HepG2 (cell line): ENCODE data around the gene SIAH1. TPM values are rescaled to one million over a fixed set of nuclear protein-coding genes. Genes with fewer than 3 reads are reported as not detected.

Experiments
- ATAC-seq: fragments of 200-7000 bp; cut with Tn5 transposase; 3 replicates; pipeline ENCODE4 v1.9.1; 2020; ENCODE audit warnings: mild to moderate bottlenecking, moderate library complexity
- BruUV-seq: library from RNA; stranded (reverse); fragments of 400-500 nt; replicated peaks from 2 replicates; lab custom pipeline; 2021; lab: Mats Ljungman, UMichigan
- CTCF ChIA-PET: fragments of 300-600 bp; formaldehyde crosslinking; extraction: SDS; loops from one replicate; lab custom pipeline; 2021; ENCODE audit warnings: low total read pairs, inconsistent platforms, low intra/inter-chr PET ratio; lab: Yijun Ruan, JAX
- POLR2A ChIA-PET: fragments of 350-600 bp; sonication (Branson Sonifier 250); formaldehyde crosslinking; loops from one replicate; lab custom pipeline; 2020; ENCODE audit warnings: antibody characterized with exemption, inconsistent platforms; lab: Yijun Ruan, JAX
- DNase-seq: peaks from one replicate; pipeline ENCODE4 v3.0.0-alpha.2; 2015; ENCODE audit warnings: low spot score
- FAIRE-seq: peaks from 3 replicates; lab custom pipeline; 2011; peaks lifted over from hg19 to GRCh38; lab: Jason Lieb, UNC
- H2AFZ ChIP-seq: one replicate; pipeline ENCODE4 v1.6.1; 2011; ENCODE audit warnings: low read length, inconsistent platforms
- H3K27ac ChIP-seq: fragments of 300-600 bp; 3 replicates; pipeline ENCODE4 v1.8.0; 2011; ENCODE audit warnings: mixed run types, mild to moderate bottlenecking, mixed read lengths, low read length, inconsistent platforms; ENCODE audit not compliant: insufficient read depth; ENCODE audit errors: extremely low read length
- H3K27me3 ChIP-seq, 2 experiments: fragments of 200-600 bp in 1 of 2; 2 replicates in 1 of 2; 3 replicates in 1 of 2; pipeline versions ENCODE4 v1.6.0 to v1.8.0; 2011; ENCODE audit warnings: low read length in 2 of 2, mild to moderate bottlenecking in 2 of 2, moderate library complexity in 2 of 2, inconsistent platforms in 1 of 2; ENCODE audit not compliant: insufficient read depth in 2 of 2, control insufficient read depth in 1 of 2
- H3K36me3 ChIP-seq, 2 experiments: fragments of 200-600 bp in 1 of 2; replicated peaks in 1 of 2; 2 replicates in 1 of 2; 3 replicates in 1 of 2; pipeline versions ENCODE4 v1.5.1 to v1.8.0; 2011; ENCODE audit warnings: low read length in 2 of 2, inconsistent platforms in 1 of 2; ENCODE audit not compliant: insufficient read depth in 2 of 2, control insufficient read depth in 1 of 2
- H3K4me1 ChIP-seq: 2 replicates; pipeline ENCODE4 v1.5.1; 2012; ENCODE audit warnings: low read length, inconsistent platforms; ENCODE audit not compliant: insufficient read depth
- H3K4me2 ChIP-seq: 2 replicates; pipeline ENCODE4 v1.6.0; 2011; ENCODE audit warnings: low read depth, low read length, inconsistent platforms
- H3K4me3 ChIP-seq, 3 experiments: fragments of 200-600 bp in 1 of 3; sonication (generic), shearing (Covaris generic) in 1 of 3; replicated peaks in 1 of 3; 2 replicates each; pipeline ENCODE4 v1.5.1; 2011 to 2016; ENCODE audit warnings: low read length in 3 of 3, inconsistent platforms in 2 of 3, low read depth in 2 of 3, mild to moderate bottlenecking in 2 of 3, control low read depth in 1 of 3, mixed read lengths in 1 of 3; ENCODE audit not compliant: insufficient read depth in 1 of 3
- H3K79me2 ChIP-seq: one replicate; pipeline ENCODE4 v1.6.1; 2011; ENCODE audit warnings: low read length, inconsistent platforms; ENCODE audit not compliant: insufficient read depth
- H3K9ac ChIP-seq: 2 replicates; pipeline ENCODE4 v1.6.0; 2011; ENCODE audit warnings: mild to moderate bottlenecking, low read depth, low read length, inconsistent platforms; ENCODE audit not compliant: insufficient read depth
- H3K9me3 ChIP-seq: 2 replicates; pipeline ENCODE4 v1.5.1; 2012; ENCODE audit warnings: mild to moderate bottlenecking, low read length
- H4K20me1 ChIP-seq: 2 replicates; pipeline ENCODE4 v1.6.0; 2011; ENCODE audit warnings: inconsistent platforms, mild to moderate bottlenecking, low read length, moderate library complexity; ENCODE audit not compliant: insufficient read depth
- HMG20A ChIP-seq: IDR thresholded peaks from 2 replicates; pipeline ENCODE4 v1.6.1; 2016; ENCODE audit warnings: borderline replicate concordance
- IKZF5 ChIP-seq: IDR thresholded peaks from 2 replicates; pipeline ENCODE4 v1.6.1; 2018; ENCODE audit warnings: missing genetic modification reagents, mild to moderate bottlenecking, missing compliant biosample characterization
- NFE2 ChIP-seq: sonication (generic); formaldehyde crosslinking; IDR thresholded peaks from 2 replicates; pipeline ENCODE4 v1.4.0; 2020; ENCODE audit warnings: missing genetic modification reagents
- PAXIP1 ChIP-seq: sonication (generic); formaldehyde crosslinking; conservative IDR thresholded peaks from 2 replicates; pipeline ENCODE4 v1.4.0; 2020; ENCODE audit warnings: mild to moderate bottlenecking, missing genetic modification reagents, moderate library complexity
- RARA ChIP-seq: IDR thresholded peaks from 2 replicates; pipeline ENCODE4 v1.6.1; 2016; ENCODE audit warnings: missing genetic modification reagents, missing compliant biosample characterization
- SMARCC2 ChIP-seq: fragments of 450-650 bp; IDR thresholded peaks from 2 replicates; pipeline ENCODE4 v1.6.1; 2017; ENCODE audit warnings: antibody characterized with exemption, mild to moderate bottlenecking
- TBX2 ChIP-seq: sonication (generic); formaldehyde crosslinking; IDR thresholded peaks from 2 replicates; pipeline ENCODE4 v1.5.0; 2020; ENCODE audit warnings: missing genetic modification reagents, mild to moderate bottlenecking, borderline replicate concordance
- TP53 ChIP-seq: sonication (generic); formaldehyde crosslinking; conservative IDR thresholded peaks from 2 replicates; pipeline ENCODE4 v1.4.0; 2020; ENCODE audit warnings: missing genetic modification reagents
- ZNF414 ChIP-seq: sonication (generic); formaldehyde crosslinking; IDR thresholded peaks from 2 replicates; pipeline ENCODE4 v1.5.0; 2020; ENCODE audit warnings: missing genetic modification reagents
- ZNF644 ChIP-seq: IDR thresholded peaks from 2 replicates; pipeline ENCODE4 v1.6.1; 2016; ENCODE audit warnings: low read depth
- WGBS: methylation state at CpG from one replicate; pipeline ENCODE4 v1.1.6; 2017; ENCODE audit warnings: low lambda C conversion rate; 5-methylcytosine and 5-hydroxymethylcytosine counted together
- in situ Hi-C: cut with HindIII; loops from 2 replicates; pipeline ENCODE4 v1.10.0; 2017; ENCODE audit warnings: low pct_unique_long_range_greater_than_20kb; ENCODE audit not compliant: extremely low pct_ligation_motif_present
- intact Hi-C: fragments of 100-400 bp; cut with micrococcal nuclease; formaldehyde crosslinking; loops from one replicate; pipeline ENCODE4 v1.10.0; 2022; ENCODE audit not compliant: unreplicated experiment
- polyA plus RNA-seq, 8 experiments: library from polyadenylated mRNA; depleted of rRNA in 3 of 8; stranded (reverse) in 7 of 8; unstranded in 1 of 8; fragments of >200 nt; fragmentation: Illumina TruSeq in 4 of 8; extraction: Trizol in 4 of 8; gene quantifications; 2 replicates each; pipeline versions ENCODE4 v1.2.1 to v1.2.3, GENCODE V29; 2011 to 2016; ENCODE audit warnings: low read depth in 4 of 8, missing spikeins in 1 of 8, mixed read lengths in 1 of 8; ENCODE audit not compliant: insufficient read depth in 1 of 8
- total RNA-seq, 5 experiments: library from RNA; depleted of rRNA; stranded (reverse); fragments of >200 nt; fragmentation: Illumina TruSeq; extraction: Trizol; gene quantifications; 2 replicates each; pipeline ENCODE4 v1.2.3, GENCODE V29; 2016; ENCODE audit warnings: low read depth in 1 of 5
- TF ChIP-seq, protein P1 (sequence below): sonication (generic); formaldehyde crosslinking; IDR thresholded peaks from 2 replicates; pipeline ENCODE4 v1.4.0; 2020; ENCODE audit warnings: missing genetic modification reagents, mild to moderate bottlenecking, borderline replicate concordance
- TF ChIP-seq, protein P2 (sequence below): sonication (generic); formaldehyde crosslinking; IDR thresholded peaks from 2 replicates; pipeline ENCODE4 v1.4.0; 2020; ENCODE audit warnings: low read depth, mild to moderate bottlenecking, missing genetic modification reagents

Gene SIAH1
- total and polyA plus RNA-seq, 2 of the 13 experiments (the other 11 are each of a cell fraction or from before 2014, with no cell fraction given): 16.0 to 28.6 TPM

DNA sequence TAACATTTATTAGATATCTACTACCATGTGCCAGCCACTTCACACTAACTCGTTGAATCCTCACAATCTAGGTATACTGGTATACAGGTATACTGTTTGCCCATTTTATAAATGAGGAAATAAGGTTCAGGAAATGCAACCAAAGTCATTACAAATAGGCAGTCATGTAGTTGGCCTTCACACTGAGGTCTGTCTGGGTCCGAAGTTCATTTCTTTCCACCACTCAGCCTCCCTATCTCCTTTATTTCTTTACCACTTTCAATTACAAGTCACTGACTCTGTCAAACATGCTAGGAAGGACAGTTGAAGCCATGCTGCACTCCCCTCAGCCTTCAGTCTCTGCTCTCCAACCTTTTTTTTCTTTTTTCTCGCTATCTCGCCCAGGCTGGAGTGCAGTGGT is 20.7 kb upstream of the SIAH1 start:
- POLR2A ChIA-PET: no interaction called here
- peaks cover 64% of the 10 kb centered on the region for H3K4me1 ChIP-seq
- H3K9me3 ChIP-seq: no peaks in the 10 kb centered on the region
- H3K9ac ChIP-seq: no peak overlapping the region
- in situ Hi-C loops (no loop called here), intact Hi-C loops (loop anchor here (10.0 kb wide), 1 partner anchor 89 kb away; no protein-coding TSS in a partner anchor)
- DNase-seq (peak; percentile 62), FAIRE-seq (no peak), ATAC-seq (peak; percentile 10; the same call in 2 of the 3 replicates)
- no peak overlapping the region for H2AFZ ChIP-seq
- BruUV-seq: no TSS peak
- WGBS: 4% methylated on average over 4 of the region's 4 CpGs
- H3K79me2 ChIP-seq: no peaks in the 10 kb centered on the region
- CTCF ChIA-PET: no interaction called here
- no peaks in the 10 kb centered on the region for H3K27me3 ChIP-seq
- H4K20me1 ChIP-seq: no peaks in the 10 kb centered on the region
- no peak overlapping the region for H3K27ac ChIP-seq
- H3K4me2 ChIP-seq: peak overlapping the region; percentile 43
- H3K36me3 ChIP-seq: no peaks in the 10 kb centered on the region
- no peak overlapping the region; a peak in 1 of 6 replicates for H3K4me3 ChIP-seq
- TF ChIP-seq HMG20A (peak; percentile 17; the same call in 1 of the 2 replicates), PAXIP1 (CRISPR knock-in tag) (peak; percentile 28; the same call in 1 of the 2 replicates), ZNF644 (peak; percentile 51), IKZF5 (no peak), SMARCC2 (no peak), TP53 (CRISPR knock-in tag) (no peak), NFE2 (CRISPR knock-in tag) (no peak), TBX2 (CRISPR knock-in tag) (0 out of 2 replicates have a peak, but pooled peaks have one; percentile 34), ZNF414 (CRISPR knock-in tag) (no peak), RARA (CRISPR knock-in tag) (peak; percentile 46)
- TF ChIP-seq, protein P1, sequence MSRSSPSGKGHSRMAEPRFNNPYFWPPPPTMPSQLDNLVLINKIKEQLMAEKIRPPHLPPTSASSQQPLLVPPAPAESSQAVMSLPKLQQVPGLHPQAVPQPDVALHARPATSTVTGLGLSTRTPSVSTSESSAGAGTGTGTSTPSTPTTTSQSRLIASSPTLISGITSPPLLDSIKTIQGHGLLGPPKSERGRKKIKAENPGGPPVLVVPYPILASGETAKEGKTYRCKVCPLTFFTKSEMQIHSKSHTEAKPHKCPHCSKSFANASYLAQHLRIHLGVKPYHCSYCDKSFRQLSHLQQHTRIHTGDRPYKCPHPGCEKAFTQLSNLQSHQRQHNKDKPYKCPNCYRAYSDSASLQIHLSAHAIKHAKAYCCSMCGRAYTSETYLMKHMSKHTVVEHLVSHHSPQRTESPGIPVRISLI (CRISPR knock-in tag): peak; percentile 45; the same call in 1 of the 2 replicates
- TF ChIP-seq, protein P2, sequence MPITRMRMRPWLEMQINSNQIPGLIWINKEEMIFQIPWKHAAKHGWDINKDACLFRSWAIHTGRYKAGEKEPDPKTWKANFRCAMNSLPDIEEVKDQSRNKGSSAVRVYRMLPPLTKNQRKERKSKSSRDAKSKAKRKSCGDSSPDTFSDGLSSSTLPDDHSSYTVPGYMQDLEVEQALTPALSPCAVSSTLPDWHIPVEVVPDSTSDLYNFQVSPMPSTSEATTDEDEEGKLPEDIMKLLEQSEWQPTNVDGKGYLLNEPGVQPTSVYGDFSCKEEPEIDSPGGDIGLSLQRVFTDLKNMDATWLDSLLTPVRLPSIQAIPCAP (CRISPR knock-in tag): no peak
